Peyer's patch (tissue), 4 donors: Measurements from ENCODE around the gene NHSL2.

Source experiments
- POLR2A ChIP-seq, 2 donors: fragments of 450-650 bp; IDR thresholded peaks; one replicate each; pipeline ENCODE4 v1.5.1; 2017; ENCODE audit warnings: antibody characterized with exemption in 2 of 2, mild to moderate bottlenecking in 2 of 2, moderate library complexity in 2 of 2
- TF ChIP-seq, protein P1 (sequence below), 6 experiments: fragments of 450-650 bp in 4 of 6; fragments of 200-600 bp in 2 of 6; sonication (generic) in 1 of 6; IDR thresholded peaks; one replicate each; pipeline ENCODE4 v1.5.1; 2017 to 2019; ENCODE audit warnings: antibody characterized with exemption in 6 of 6, mild to moderate bottlenecking in 3 of 6, moderate library complexity in 1 of 6

GRCh38 chrX:71936632-71937031, 26.0 kb downstream of the NHSL2 start:
- TF ChIP-seq, protein P1, sequence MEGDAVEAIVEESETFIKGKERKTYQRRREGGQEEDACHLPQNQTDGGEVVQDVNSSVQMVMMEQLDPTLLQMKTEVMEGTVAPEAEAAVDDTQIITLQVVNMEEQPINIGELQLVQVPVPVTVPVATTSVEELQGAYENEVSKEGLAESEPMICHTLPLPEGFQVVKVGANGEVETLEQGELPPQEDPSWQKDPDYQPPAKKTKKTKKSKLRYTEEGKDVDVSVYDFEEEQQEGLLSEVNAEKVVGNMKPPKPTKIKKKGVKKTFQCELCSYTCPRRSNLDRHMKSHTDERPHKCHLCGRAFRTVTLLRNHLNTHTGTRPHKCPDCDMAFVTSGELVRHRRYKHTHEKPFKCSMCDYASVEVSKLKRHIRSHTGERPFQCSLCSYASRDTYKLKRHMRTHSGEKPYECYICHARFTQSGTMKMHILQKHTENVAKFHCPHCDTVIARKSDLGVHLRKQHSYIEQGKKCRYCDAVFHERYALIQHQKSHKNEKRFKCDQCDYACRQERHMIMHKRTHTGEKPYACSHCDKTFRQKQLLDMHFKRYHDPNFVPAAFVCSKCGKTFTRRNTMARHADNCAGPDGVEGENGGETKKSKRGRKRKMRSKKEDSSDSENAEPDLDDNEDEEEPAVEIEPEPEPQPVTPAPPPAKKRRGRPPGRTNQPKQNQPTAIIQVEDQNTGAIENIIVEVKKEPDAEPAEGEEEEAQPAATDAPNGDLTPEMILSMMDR (IDR thresholded peaks at IDR 0.05), result no peak
- no peak for TF ChIP-seq POLR2A (IDR thresholded peaks at IDR 0.05)
